Natural killer cell (primary cell): ENCODE data around the gene EXD3. TPM values are rescaled to one million over a fixed set of nuclear protein-coding genes. Genes with fewer than 3 reads are reported as not detected.
"Not testable (repeated sequence)": the region's sequence is repeated elsewhere in the genome, so short reads cannot be mapped to it uniquely, and the experiment has no call there.

Experiments
- ATAC-seq, 3 donors: fragments of 150-1000 bp in 2 of 3; fragments of 200-7000 bp in 1 of 3; cut with Tn5 transposase; 1 replicate in 1 of 3; 2 replicates in 2 of 3; pipeline ENCODE4 v1.10.0; 2021; ENCODE audit warnings: mild to moderate bottlenecking in 2 of 3, moderate library complexity in 2 of 3
- DNase-seq, 2 donors: peaks; one replicate each; pipeline versions ENCODE4 v3.0.0 to v3.0.0-alpha.2; 2013 to 2021; ENCODE audit warnings: mixed read lengths in 1 of 2
- H3K27ac ChIP-seq: one replicate; pipeline ENCODE4 v1.5.1; 2013; ENCODE audit warnings: mild to moderate bottlenecking, low read length
- H3K27me3 ChIP-seq: one replicate; pipeline ENCODE4 v1.6.1; 2013; ENCODE audit warnings: low read length; ENCODE audit not compliant: control insufficient read depth, insufficient read depth
- H3K36me3 ChIP-seq: one replicate; pipeline ENCODE4 v1.6.1; 2013; ENCODE audit warnings: low read length; ENCODE audit not compliant: control insufficient read depth, insufficient read depth
- H3K4me1 ChIP-seq: one replicate; pipeline ENCODE4 v1.6.1; 2013; ENCODE audit warnings: low read length; ENCODE audit not compliant: control insufficient read depth, insufficient read depth
- H3K4me3 ChIP-seq: one replicate; pipeline ENCODE4 v1.5.1; 2013; ENCODE audit warnings: low read length
- H3K9me3 ChIP-seq: one replicate; pipeline ENCODE4 v1.6.1; 2013; ENCODE audit warnings: low read length; ENCODE audit not compliant: control insufficient read depth, insufficient read depth
- H3K27ac Mint-ChIP-seq, 2 donors: one replicate each; pipeline ENCODE4 v1.8.0; 2022; ENCODE audit warnings: mild to moderate bottlenecking in 2 of 2, mixed read lengths in 2 of 2, moderate library complexity in 1 of 2
- H3K27me3 Mint-ChIP-seq, 2 donors: one replicate each; pipeline ENCODE4 v1.8.0; 2022; ENCODE audit warnings: low read depth in 2 of 2, mixed read lengths in 2 of 2
- H3K36me3 Mint-ChIP-seq: one replicate; pipeline ENCODE4 v1.8.0; 2022; ENCODE audit warnings: mixed read lengths
- H3K4me1 Mint-ChIP-seq, 2 donors: one replicate each; pipeline ENCODE4 v1.8.0; 2022; ENCODE audit warnings: mixed read lengths in 2 of 2
- H3K4me3 Mint-ChIP-seq: one replicate; pipeline ENCODE4 v1.8.0; 2022; ENCODE audit warnings: mild to moderate bottlenecking, moderate library complexity, mixed read lengths
- H3K9me3 Mint-ChIP-seq, 2 donors: one replicate each; pipeline ENCODE4 v1.8.0; 2022; ENCODE audit warnings: mixed read lengths in 2 of 2
- CTCF ChIP-seq: fragments of 200-600 bp; IDR thresholded peaks from one replicate; pipeline ENCODE4 v1.8.0; 2022; ENCODE audit warnings: antibody characterized with exemption
- WGBS: methylation state at CpG from one replicate; pipeline ENCODE4 v1.1.7; 2013; ENCODE audit warnings: missing lambda C conversion rate; ENCODE audit not compliant: insufficient coverage; 5-methylcytosine and 5-hydroxymethylcytosine counted together
- intact Hi-C: fragments of 100-400 bp; cut with micrococcal nuclease; formaldehyde crosslinking; loops from one replicate; pipeline ENCODE4 v1.14.2; 2022
- total RNA-seq, 4 donors: library from RNA; stranded (reverse); fragments of 120-200 nt in 1 of 4; gene quantifications; one replicate each; pipeline versions ENCODE4 v1.2.3 to v1.2.4, GENCODE V29; 2013 to 2022

EXD3 gene
- total RNA-seq, 3 donors from 2014 or later (not counting 1 experiment from before 2014, with no cell fraction given) = 28.0 to 35.3 (median 29.6) TPM

GRCh38 chr9:137411645-137412380 is 11.1 kb downstream of the EXD3 start:
- peak overlapping the region in 1 of 2 donors; percentile 78 for H3K27ac Mint-ChIP-seq
- peak; percentile 54 to 60 (median 58) for ATAC-seq
- no peaks in the 10 kb centered on the region for H3K36me3 Mint-ChIP-seq
- H3K4me1 Mint-ChIP-seq = peaks cover 10 to 28% of the 10 kb centered on the region in 2 donors
- no peaks in the 10 kb centered on the region for H3K36me3 ChIP-seq
- no peak for TF ChIP-seq CTCF
- no peaks in the 10 kb centered on the region for H3K27me3 Mint-ChIP-seq
- H3K27me3 ChIP-seq = peaks cover 3% of the 10 kb centered on the region
- no peaks in the 10 kb centered on the region for H3K9me3 Mint-ChIP-seq
- peak; percentile 51 to 68 for DNase-seq
- peak overlapping the region; percentile 75 for H3K4me3 Mint-ChIP-seq
- peak overlapping the region; percentile 50 for H3K27ac ChIP-seq
- peaks cover 47% of the 10 kb centered on the region for H3K4me1 ChIP-seq
- no peaks in the 10 kb centered on the region for H3K9me3 ChIP-seq
- H3K4me3 ChIP-seq = no peak overlapping the region
- intact Hi-C loops = no loop called here
- 8% methylated on average over 25 of the region's 30 CpGs for WGBS

GRCh38 chr9:137411260-137411644 is 11.7 kb downstream of the EXD3 start:
- no peaks in the 10 kb centered on the region for H3K9me3 Mint-ChIP-seq
- H3K36me3 Mint-ChIP-seq = no peaks in the 10 kb centered on the region
- Histone ChIP-seq H3K4me3 (no peak overlapping the region), H3K27ac (no peak overlapping the region), H3K4me1 (peaks cover 50% of the 10 kb centered on the region), H3K27me3 (peaks cover 3% of the 10 kb centered on the region), H3K36me3 (no peaks in the 10 kb centered on the region), H3K9me3 (no peaks in the 10 kb centered on the region)
- TF ChIP-seq CTCF = no peak
- intact Hi-C loops = no loop called here
- DNase-seq (no peak), ATAC-seq (no peak)
- peak overlapping the region in 1 of 2 donors; percentile 78 for H3K27ac Mint-ChIP-seq
- H3K27me3 Mint-ChIP-seq = no peaks in the 10 kb centered on the region
- H3K4me1 Mint-ChIP-seq = peaks cover 10 to 28% of the 10 kb centered on the region in 2 donors
- H3K4me3 Mint-ChIP-seq = peak overlapping the region; percentile 75
- WGBS = 9% methylated on average over 13 of the region's 17 CpGs

- no peak overlapping the region for H3K27ac ChIP-seq
Measured at GRCh38 chr9:137410891-137411249, 12.1 kb downstream of the EXD3 start.

DNA sequence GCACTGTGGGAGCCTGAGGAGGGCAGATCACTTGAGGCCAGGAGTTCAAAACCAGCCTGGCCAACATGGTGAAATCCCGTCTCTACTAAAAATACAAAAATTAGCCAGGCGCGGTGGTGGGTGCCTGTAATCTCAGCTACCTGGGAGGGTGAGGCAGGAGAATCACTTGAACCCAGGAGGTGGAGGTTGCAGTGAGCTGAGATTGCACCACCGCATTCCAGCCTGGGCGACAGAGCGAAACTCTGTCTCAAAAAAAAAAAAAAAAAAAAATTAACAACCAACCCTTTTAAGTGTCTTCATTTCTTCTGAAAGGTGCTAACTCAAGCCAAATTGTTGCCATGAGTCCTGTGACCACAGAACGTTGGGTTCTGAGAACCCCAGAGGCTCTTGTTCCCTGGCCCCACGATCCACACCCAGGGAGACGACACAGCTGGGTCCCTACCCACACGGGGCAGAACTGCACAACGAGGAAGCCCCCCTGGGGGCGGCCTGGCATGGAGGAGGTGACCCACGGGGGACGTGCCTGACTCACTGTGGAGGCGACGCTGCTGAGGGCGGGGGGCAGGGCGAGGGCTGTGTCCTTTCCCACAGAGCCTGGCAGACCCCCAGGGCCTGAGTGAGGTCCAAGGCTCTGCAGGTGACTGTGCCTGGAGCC is 12.6 kb downstream of the EXD3 start:
- H3K27me3 Mint-ChIP-seq, H3K4me3 ChIP-seq, H3K9me3 ChIP-seq, DNase-seq, H3K9me3 Mint-ChIP-seq, H3K36me3 Mint-ChIP-seq, H3K27me3 ChIP-seq, H3K36me3 ChIP-seq, intact Hi-C loops, H3K27ac ChIP-seq: not testable (repeated sequence)
- Mint-ChIP-seq H3K4me1 (peaks cover 10 to 37% of the 10 kb centered on the region in 2 donors), H3K4me3 (peak overlapping the region; percentile 75), H3K27ac (peak overlapping the region in 1 of 2 donors; percentile 78)
- 54% methylated on average over 18 of the region's 18 CpGs for WGBS
- H3K4me1 ChIP-seq = peaks cover 51% of the 10 kb centered on the region
- ATAC-seq = peak in 1 of 3 donors; percentile 15

More at GRCh38 chr9:137410891-137411249, 12.1 kb downstream of the EXD3 start:
- DNase-seq (no peak), ATAC-seq (no peak)
- H3K4me1 ChIP-seq = peaks cover 51% of the 10 kb centered on the region
- Mint-ChIP-seq H3K9me3 (no peaks in the 10 kb centered on the region), H3K36me3 (no peaks in the 10 kb centered on the region), H3K4me3 (peak overlapping the region; percentile 75), H3K27ac (peak overlapping the region in 1 of 2 donors; percentile 78), H3K4me1 (peaks cover 10 to 32% of the 10 kb centered on the region in 2 donors), H3K27me3 (peaks cover 0 to 2% of the 10 kb centered on the region in 2 donors)
- WGBS = 83% methylated on average over 15 of the region's 15 CpGs
- H3K9me3 ChIP-seq = no peaks in the 10 kb centered on the region
- no peak for TF ChIP-seq CTCF
- H3K27me3 ChIP-seq = peaks cover 3% of the 10 kb centered on the region
- no peak overlapping the region for H3K4me3 ChIP-seq
- no peaks in the 10 kb centered on the region for H3K36me3 ChIP-seq
- intact Hi-C loops = no loop called here
